ENCODE results near the gene GDPGP1. TPM values are rescaled to one million over a fixed set of nuclear protein-coding genes. Genes with fewer than 3 reads are reported as not detected.

Gene GDPGP1
- polyA plus RNA-seq, 1 donor from 2014 or later: 4.3 TPM

DNA sequence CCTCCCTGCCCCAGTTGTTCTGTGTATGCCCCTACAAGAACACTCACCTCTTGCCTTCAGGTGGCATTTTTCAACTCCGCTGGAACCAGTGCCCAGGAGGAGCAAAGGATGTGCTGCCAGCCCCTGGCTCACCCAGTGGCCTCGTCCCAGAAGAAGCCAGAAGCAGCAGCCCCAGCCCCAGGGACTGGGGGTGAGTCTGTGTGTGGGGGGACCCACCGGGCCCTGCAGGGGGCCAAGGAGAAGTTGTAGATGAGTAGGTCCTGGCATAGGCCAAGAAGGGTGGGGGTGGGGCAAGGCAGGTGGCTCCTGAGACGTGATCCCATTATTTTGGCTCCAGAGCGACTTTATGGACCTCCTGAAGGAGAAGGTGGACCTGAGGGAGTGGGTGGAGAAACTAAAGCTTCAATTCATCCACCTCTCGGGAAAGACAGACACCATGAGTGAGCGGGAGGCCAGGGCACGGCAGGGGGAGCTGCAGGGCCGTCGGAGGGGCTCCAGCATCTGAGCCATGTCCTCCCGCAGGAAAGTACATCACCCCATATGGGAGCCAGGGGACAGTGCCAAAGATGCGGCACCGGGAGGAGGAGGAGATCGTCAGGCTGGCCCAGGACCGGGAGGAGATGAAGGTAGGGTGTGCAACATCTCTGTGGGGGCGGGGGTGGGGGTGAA, 60.7 kb downstream of the GDPGP1 start:
- Histone ChIP-seq H3K4me3 (ENCODE audit: low read length) (no peak overlapping the region), H3K4me2 (ENCODE audit: low read length) (no peak overlapping the region), H3K9me3 (ENCODE audit: low read length) (no peaks in the 10 kb centered on the region), H3K79me2 (replicated peaks; ENCODE audit: insufficient read depth, low read length) (no peaks in the 10 kb centered on the region), H4K20me1 (ENCODE audit: insufficient read depth) (no peaks in the 10 kb centered on the region), H3K36me3 (ENCODE audit: insufficient read depth, low read length) (no peaks in the 10 kb centered on the region), H2AFZ (ENCODE audit: low read depth, low read length) (no peak overlapping the region), H3F3A (ENCODE audit: insufficient read depth, low read length, poor library complexity, severe bottlenecking) (no peaks in the 10 kb centered on the region), H3K9ac (ENCODE audit: low read length) (no peak overlapping the region), H3K27ac (ENCODE audit: low read length) (no peak overlapping the region), H3K9me2 (ENCODE audit: insufficient read depth, low read length) (no peaks in the 10 kb centered on the region), H3K27me3 (ENCODE audit: insufficient read depth, low read depth, low read length) (no peaks in the 10 kb centered on the region)
- no peak for TF ChIP-seq POLR2AphosphoS5 (IDR thresholded peaks at IDR 0.05)
- TF ChIP-seq, protein P1, sequence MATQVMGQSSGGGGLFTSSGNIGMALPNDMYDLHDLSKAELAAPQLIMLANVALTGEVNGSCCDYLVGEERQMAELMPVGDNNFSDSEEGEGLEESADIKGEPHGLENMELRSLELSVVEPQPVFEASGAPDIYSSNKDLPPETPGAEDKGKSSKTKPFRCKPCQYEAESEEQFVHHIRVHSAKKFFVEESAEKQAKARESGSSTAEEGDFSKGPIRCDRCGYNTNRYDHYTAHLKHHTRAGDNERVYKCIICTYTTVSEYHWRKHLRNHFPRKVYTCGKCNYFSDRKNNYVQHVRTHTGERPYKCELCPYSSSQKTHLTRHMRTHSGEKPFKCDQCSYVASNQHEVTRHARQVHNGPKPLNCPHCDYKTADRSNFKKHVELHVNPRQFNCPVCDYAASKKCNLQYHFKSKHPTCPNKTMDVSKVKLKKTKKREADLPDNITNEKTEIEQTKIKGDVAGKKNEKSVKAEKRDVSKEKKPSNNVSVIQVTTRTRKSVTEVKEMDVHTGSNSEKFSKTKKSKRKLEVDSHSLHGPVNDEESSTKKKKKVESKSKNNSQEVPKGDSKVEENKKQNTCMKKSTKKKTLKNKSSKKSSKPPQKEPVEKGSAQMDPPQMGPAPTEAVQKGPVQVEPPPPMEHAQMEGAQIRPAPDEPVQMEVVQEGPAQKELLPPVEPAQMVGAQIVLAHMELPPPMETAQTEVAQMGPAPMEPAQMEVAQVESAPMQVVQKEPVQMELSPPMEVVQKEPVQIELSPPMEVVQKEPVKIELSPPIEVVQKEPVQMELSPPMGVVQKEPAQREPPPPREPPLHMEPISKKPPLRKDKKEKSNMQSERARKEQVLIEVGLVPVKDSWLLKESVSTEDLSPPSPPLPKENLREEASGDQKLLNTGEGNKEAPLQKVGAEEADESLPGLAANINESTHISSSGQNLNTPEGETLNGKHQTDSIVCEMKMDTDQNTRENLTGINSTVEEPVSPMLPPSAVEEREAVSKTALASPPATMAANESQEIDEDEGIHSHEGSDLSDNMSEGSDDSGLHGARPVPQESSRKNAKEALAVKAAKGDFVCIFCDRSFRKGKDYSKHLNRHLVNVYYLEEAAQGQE (IDR thresholded peaks at IDR 0.05; ENCODE audit: borderline replicate concordance): no peak
- TF ChIP-seq EP300 (conservative IDR thresholded peaks at IDR 0.05; ENCODE audit: poor library complexity, severe bottlenecking): no peak
- TF ChIP-seq, protein P2, sequence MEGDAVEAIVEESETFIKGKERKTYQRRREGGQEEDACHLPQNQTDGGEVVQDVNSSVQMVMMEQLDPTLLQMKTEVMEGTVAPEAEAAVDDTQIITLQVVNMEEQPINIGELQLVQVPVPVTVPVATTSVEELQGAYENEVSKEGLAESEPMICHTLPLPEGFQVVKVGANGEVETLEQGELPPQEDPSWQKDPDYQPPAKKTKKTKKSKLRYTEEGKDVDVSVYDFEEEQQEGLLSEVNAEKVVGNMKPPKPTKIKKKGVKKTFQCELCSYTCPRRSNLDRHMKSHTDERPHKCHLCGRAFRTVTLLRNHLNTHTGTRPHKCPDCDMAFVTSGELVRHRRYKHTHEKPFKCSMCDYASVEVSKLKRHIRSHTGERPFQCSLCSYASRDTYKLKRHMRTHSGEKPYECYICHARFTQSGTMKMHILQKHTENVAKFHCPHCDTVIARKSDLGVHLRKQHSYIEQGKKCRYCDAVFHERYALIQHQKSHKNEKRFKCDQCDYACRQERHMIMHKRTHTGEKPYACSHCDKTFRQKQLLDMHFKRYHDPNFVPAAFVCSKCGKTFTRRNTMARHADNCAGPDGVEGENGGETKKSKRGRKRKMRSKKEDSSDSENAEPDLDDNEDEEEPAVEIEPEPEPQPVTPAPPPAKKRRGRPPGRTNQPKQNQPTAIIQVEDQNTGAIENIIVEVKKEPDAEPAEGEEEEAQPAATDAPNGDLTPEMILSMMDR (IDR thresholded peaks at IDR 0.05; ENCODE audit: poor library complexity, severe bottlenecking): no peak
- TF ChIP-seq EZH2 (IDR thresholded peaks at IDR 0.05; ENCODE audit: borderline replicate concordance, insufficient read depth, low read length, poor library complexity, severe bottlenecking): no peak
- no peak for TF ChIP-seq MXI1 (conservative IDR thresholded peaks at IDR 0.05; ENCODE audit: poor library complexity, severe bottlenecking)
- TF ChIP-seq TAF1 (IDR thresholded peaks at IDR 0.05; ENCODE audit: low read depth): no peak
- TF ChIP-seq RAD21 (conservative IDR thresholded peaks at IDR 0.05): no peak
- no peak for TF ChIP-seq SMC3 (conservative IDR thresholded peaks at IDR 0.05; ENCODE audit: poor library complexity)

DNA sequence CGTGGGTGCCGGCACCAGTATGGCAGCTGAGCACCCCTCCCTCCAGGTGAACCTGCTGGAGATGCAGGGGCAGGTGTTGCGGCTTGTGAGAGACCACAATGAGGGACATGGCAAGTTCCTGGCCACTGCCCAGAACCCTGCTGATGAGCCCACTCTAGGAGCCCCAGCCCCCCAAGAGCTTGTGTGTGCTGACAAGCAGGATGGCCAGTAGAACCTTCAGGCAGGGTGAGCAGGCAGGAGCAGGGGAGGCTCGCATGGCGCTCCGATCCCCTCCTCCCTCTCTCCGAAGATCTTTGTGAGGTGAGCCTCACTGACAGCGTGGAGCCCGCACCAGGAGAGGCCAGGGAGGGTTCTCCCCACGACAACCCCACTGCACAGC, 61.2 kb downstream of the GDPGP1 start:
- Histone ChIP-seq H3K9me3 (ENCODE audit: low read length) (no peaks in the 10 kb centered on the region), H3K9me2 (ENCODE audit: insufficient read depth, low read length) (no peaks in the 10 kb centered on the region), H3K79me2 (replicated peaks; ENCODE audit: insufficient read depth, low read length) (no peaks in the 10 kb centered on the region), H3K4me2 (ENCODE audit: low read length) (no peak overlapping the region), H3F3A (ENCODE audit: insufficient read depth, low read length, poor library complexity, severe bottlenecking) (no peaks in the 10 kb centered on the region), H3K4me3 (ENCODE audit: low read length) (no peak overlapping the region), H3K9ac (ENCODE audit: low read length) (no peak overlapping the region), H2AFZ (ENCODE audit: low read depth, low read length) (no peak overlapping the region), H3K36me3 (ENCODE audit: insufficient read depth, low read length) (no peaks in the 10 kb centered on the region), H3K27ac (ENCODE audit: low read length) (no peak overlapping the region), H3K27me3 (ENCODE audit: insufficient read depth, low read depth, low read length) (no peaks in the 10 kb centered on the region), H4K20me1 (ENCODE audit: insufficient read depth) (no peaks in the 10 kb centered on the region)
- TF ChIP-seq RAD21 (conservative IDR thresholded peaks at IDR 0.05): no peak
- TF ChIP-seq POLR2AphosphoS5 (IDR thresholded peaks at IDR 0.05): no peak
- no peak for TF ChIP-seq EP300 (conservative IDR thresholded peaks at IDR 0.05; ENCODE audit: poor library complexity, severe bottlenecking)
- TF ChIP-seq EZH2 (IDR thresholded peaks at IDR 0.05; ENCODE audit: borderline replicate concordance, insufficient read depth, low read length, poor library complexity, severe bottlenecking): no peak
- TF ChIP-seq, protein P1 (IDR thresholded peaks at IDR 0.05; ENCODE audit: borderline replicate concordance): no peak
- TF ChIP-seq TAF1 (IDR thresholded peaks at IDR 0.05; ENCODE audit: low read depth): no peak
- TF ChIP-seq, protein P2 (IDR thresholded peaks at IDR 0.05; ENCODE audit: poor library complexity, severe bottlenecking): no peak
- no peak for TF ChIP-seq MXI1 (conservative IDR thresholded peaks at IDR 0.05; ENCODE audit: poor library complexity, severe bottlenecking)

All from neural cell (in vitro differentiated cells).